HG03045 (cell line): Measurements from ENCODE around the gene RHBDL3.
"Not testable (repeated sequence)": the region's sequence is repeated elsewhere in the genome, so short reads cannot be mapped to it uniquely, and the experiment has no call there.

Experiments
- ATAC-seq: cut with Tn5 transposase; IDR thresholded peaks from one replicate; pipeline ENCODE4 v1.9.1; 2021; ENCODE audit warnings: mild to moderate bottlenecking, moderate library complexity; ENCODE audit not compliant: unreplicated experiment

Gene RHBDL3

DNA sequence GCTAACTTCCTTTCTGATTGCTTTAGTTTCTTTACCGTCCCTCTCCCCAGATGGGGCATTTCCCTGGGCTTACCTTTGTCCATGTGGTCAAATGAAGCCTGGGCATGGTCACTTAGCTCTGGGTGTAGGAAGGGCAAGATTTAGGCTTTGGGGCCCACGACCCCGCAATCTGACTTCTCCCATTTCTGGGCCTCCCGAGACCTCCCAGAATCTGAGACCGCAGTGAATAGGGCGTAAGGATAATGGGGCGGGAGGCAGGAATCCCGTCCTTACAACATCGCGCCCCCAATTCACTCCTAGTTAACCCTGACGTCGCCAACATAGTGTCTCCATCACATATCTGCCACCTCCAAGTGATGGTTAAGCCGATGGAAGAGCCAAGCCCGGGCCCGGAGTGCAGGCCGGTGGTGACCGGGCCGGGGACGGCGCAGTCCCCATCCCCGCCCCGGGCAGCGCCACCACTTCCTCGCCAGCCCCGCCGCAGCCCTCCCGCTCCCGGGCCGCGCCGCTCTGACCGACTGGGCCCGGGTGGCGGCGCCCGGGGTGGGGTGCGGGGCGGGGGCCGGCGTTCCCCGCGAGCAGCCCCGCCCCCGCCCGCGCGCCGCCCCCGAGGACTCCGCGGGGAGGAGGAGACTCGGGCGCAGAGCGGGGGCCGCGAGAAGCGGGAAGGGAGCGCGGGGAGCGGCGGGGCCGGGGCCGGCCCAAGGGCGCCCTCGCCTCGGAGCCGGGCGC is at the start of gene RHBDL3:
Gene RHBDL3, plus strand, starts transcription at position 641 of the 732 bp plus-strand sequence. CDS start 358 bp downstream, outside the sequence.
- no peak for ATAC-seq

DNA sequence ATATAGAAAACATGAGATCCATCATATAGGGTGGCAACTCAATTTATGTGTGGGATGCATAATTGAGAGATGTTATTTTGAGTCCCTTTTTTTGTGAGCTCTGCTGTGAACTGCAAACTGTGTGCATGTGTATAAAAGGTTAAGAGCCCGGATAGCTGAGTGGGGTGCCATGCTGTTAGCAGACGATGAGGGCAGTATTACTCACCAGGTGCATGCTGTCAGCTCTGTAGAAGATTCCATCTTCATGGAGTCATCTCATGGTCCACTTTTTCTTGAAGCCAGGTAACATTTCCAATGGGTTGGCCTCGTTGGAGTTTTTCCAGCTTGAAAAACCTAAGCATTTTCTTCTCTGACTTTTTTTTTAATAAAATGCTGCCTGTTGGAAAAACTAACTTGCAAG is 43.0 kb upstream of the RHBDL3 start:
- no peak for ATAC-seq

DNA sequence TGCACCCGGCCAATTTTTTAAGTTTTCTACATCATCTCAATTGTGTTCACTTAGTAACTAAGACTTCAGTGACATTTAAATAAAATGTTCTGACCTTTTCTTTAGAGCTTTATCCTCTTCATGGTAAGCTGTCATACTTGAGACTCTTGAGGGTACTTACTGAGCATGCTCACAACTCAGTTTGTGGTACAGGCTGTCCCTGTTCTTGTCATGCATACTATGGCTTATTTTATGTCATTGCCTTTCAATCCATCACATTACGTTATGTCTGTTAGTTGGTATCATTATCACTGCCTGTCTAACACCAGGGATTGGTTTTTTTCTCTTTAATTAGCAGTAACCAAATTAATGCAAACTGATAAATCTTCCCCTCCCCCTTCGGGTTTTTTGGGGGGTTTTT is 41.9 kb upstream of the RHBDL3 start:
- no peak for ATAC-seq

DNA sequence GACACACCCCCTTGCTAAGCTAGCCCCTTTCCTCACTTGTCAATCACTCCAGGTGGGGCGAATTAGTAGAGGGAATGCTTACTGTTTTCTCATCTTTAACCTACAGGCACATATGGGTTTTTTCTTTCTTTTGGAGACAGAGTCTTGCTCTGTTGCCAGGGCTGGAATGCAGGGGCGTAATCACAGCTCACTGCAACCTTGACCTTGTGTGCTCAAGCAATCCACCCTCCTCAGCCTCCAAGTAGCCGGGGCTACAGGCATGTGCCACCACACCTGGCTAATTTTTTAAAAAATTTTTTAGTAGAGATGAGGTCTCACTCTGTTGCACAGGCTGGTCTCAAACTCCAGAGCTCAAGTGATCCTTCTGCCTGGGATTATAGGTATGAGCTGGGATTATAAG is 38.7 kb upstream of the RHBDL3 start:
- no peak for ATAC-seq

- ATAC-seq: no peak
Observed at GRCh38 chr17:32227910-32228309, 37.7 kb upstream of the RHBDL3 start.

DNA sequence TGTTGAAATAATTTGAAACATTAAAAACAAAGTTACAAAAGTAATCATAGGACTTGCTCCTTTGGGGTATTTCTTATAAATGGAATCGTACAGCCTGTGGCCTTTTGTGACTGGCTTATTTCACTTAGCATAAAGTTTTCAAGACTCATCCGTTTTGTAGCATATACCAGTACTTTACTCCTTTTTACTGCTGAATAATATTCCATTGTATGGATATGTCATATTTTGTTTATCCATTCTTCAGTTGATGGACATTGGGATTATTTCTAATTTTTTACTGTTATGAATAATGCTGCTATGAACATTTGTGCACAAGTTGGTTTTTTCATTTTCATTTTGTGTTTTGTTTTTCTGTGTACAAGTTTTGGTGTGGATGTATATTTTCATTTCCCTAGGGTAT is 30.0 kb upstream of the RHBDL3 start:
- no peak for ATAC-seq

GRCh38 chr17:32239456-32239855 is 26.2 kb upstream of the RHBDL3 start:
- no peak for ATAC-seq

DNA sequence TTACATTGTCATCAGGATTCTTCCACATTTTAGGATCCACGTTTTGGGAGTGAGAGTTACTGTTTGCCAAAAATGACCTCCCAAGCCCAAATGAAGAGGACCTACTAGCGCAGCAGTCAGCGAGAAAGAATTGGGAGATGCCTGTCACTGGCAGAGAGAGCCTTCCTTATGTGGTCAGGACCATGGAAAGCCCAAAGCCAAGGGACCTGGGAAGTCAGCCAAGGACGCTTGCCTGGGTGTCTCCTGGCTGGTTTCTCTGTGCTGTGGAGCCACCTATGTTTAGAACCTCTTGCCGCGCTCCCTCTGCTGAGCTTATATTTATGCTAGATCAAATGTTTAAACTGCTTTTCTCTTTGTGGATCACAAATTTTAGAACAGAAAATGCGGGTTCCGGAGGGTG is 24.9 kb upstream of the RHBDL3 start:
- ATAC-seq: no peak

- ATAC-seq: no peak
Observed at GRCh38 chr17:32241640-32242039, 24.0 kb upstream of the RHBDL3 start.

DNA sequence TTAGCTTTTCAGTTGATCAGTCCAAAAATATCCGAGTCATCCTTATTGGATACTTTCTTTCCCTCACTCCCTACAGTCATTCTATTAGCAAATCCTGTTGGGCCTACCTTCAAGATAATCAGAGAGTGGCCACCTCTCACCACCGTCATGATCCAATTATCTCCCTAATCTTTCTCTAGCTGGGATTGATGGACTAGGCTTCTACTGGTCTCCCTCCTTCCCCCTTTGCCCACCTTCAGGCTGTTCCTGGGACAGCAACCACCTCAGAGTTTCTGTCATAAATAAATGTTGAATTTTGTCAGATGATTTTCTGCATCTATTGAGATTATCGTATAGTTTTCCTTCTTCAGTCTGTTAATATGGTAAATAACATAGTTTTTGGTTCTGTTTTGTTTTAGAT is 16.2 kb upstream of the RHBDL3 start:
- ATAC-seq: no peak

DNA sequence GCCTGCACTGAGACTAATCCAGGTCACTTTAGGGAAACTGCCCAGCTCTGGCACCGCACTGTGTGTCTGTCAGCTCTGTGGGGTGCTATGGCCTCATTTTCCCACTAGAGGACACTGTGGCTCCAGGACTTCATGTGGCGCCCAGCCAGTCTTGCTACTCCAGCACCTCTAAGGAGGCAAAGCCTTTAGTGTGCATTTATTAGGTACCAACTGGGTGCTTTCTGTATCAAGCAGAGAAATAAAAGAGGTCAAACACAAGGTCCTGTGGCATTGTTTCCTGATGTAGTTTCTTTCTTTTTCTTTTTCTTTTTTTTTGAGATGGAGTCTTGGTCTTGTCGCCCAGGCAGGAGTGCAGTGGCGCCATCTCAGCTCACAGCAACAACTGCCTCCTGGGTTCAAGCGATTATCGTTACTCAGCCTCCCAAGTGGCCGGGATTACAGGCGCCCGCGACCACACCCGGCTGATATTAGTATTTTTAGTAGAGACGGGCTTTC is 12.5 kb upstream of the RHBDL3 start:
- ATAC-seq: no peak

GRCh38 chr17:32256012-32256700 is 9.5 kb upstream of the RHBDL3 start:
- ATAC-seq: no peak

DNA sequence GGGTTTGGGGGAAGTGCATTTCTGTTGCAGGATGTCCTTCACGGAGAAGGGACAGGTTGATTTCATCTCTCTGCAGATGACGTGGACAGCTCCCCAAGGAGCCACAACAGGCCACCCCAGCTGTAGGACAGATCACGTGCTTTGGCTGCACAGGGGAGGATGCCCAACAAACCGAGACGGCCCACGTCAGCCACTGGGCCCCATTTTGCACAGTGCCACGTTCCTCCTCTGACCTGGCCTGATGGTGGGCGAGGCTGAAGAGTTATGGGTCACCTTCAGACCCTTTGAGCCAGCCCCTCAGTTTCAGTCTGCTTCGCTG is 9.0 kb upstream of the RHBDL3 start:
- no peak for ATAC-seq

- ATAC-seq: no peak
Observed at GRCh38 chr17:32258383-32259140, 7.1 kb upstream of the RHBDL3 start.

GRCh38 chr17:32259586-32259985 is 6.0 kb upstream of the RHBDL3 start:
- ATAC-seq: no peak

GRCh38 chr17:32261417-32261736 is 4.3 kb upstream of the RHBDL3 start:
- no peak for ATAC-seq

- no peak for ATAC-seq
Observed at GRCh38 chr17:32261936-32262510, 3.6 kb upstream of the RHBDL3 start.

GRCh38 chr17:32263515-32263914 is 2.1 kb upstream of the RHBDL3 start:
- ATAC-seq: not testable (repeated sequence)

GRCh38 chr17:32264140-32264799 is 1.4 kb upstream of the RHBDL3 start:
- no peak for ATAC-seq

DNA sequence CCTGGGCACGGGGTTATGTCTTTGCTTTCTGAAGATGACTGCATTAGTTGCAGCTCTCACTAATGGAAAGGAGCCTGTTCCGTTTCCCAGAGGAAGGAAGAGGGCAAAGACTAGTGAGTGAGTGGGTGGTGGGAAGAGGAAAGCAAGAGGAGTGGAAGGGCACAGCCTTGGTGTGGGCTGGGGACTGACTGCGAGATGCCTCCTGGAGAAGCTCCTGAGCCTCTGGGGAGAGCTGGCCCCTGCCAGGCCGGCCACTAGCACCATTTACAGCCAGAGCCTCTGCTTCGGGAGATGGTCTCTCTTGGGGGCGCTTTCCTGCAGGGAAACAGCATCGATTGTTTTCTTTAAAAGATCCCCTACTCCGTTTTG is 825 bp upstream of the RHBDL3 start:
- no peak for ATAC-seq

- no peak for ATAC-seq
Observed at GRCh38 chr17:32266051-32266388, 388 bp downstream of the RHBDL3 start.
